ENCODE measurements around the gene ZBTB2. TPM values are rescaled to one million over a fixed set of nuclear protein-coding genes. Genes with fewer than 3 reads are reported as not detected.

Gene ZBTB2
- total and polyA plus RNA-seq, 10 of the 15 experiments (the other 5 are each of a cell fraction or from before 2014, with no cell fraction given), result 4.2 to 21.9 (median 15.0) TPM

DNA sequence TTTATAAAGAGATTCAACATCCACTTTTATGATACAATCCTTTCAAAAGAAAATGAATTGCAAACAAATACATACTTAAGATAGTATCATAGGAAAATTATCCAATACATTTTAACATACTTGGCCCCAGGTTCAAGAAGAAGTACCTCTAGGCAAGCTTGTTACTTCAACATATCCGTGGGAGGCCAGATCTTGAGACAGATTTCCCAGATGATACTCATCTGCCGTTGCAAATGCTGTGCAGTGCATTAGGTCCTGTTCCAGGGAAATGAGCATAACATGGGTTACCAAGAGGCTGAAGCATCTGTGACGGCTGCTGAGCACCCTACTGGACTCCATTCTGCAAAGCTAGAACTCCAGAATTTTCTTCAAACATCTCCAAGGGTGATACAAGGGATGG is 44.9 kb upstream of the ZBTB2 start (continued):
- TF ChIP-seq CEBPZ (IDR thresholded peaks at IDR 0.05; ENCODE audit: low read depth, low read length) (no peak), SUZ12 (IDR thresholded peaks at IDR 0.05; ENCODE audit: unreplicated experiment) (no peak)

DNA sequence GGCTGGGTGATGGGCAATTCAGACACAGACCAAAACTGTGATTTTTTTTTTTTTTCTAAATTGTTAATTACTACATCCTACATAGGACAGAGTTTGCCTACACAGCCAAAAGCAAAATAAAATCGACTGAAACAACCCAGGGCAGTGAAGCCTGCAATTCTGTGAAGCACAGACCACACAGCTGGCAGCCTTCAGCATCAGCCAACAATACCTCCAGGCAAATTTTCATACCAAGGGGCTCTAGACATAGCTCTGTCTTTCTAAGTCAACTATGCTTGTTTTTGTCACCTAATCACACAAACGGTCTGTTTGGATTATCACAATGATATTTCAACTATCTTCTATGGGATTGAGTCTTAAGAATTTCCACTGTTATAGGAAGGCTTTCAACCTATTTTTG is 43.0 kb upstream of the ZBTB2 start:
- POLR2A ChIA-PET, result no interaction called here
- CTCF ChIA-PET, result interaction anchor here (0.6 to 3.0 kb wide), 2 partner anchors 28 to 417 kb away, joined by 3 to 14 read pairs; no protein-coding TSS in a partner anchor
- Histone ChIP-seq H3K4me1 (ENCODE audit: control insufficient read depth, insufficient read depth, low read length) (no peaks in the 10 kb centered on the region), H3K36me3 (ENCODE audit: control insufficient read depth in 2 of 2, insufficient read depth in 2 of 2, low read length in 1 of 2) (peaks cover 1 to 20% of the 10 kb centered on the region in 2 experiments; a peak in 3 of 4 replicates), H2AFZ (ENCODE audit: control insufficient read depth, low read depth, low read length) (no peak overlapping the region), H3K4me3 (no peak overlapping the region), H3K27ac (ENCODE audit: control insufficient read depth, insufficient read depth) (no peak overlapping the region), H3K4me2 (ENCODE audit: control insufficient read depth, insufficient read depth) (no peak overlapping the region), H3K9ac (ENCODE audit: control insufficient read depth, insufficient read depth, low read length) (no peak overlapping the region), H3K27me3 (replicated peaks in 1 of 2; ENCODE audit: control insufficient read depth in 2 of 2, insufficient read depth in 2 of 2, low read length in 1 of 2) (no peaks in the 10 kb centered on the region), H4K20me1 (ENCODE audit: control insufficient read depth, insufficient read depth) (no peaks in the 10 kb centered on the region), H3K79me2 (ENCODE audit: control insufficient read depth, insufficient read depth, low read length) (peaks cover 2% of the 10 kb centered on the region), H3K9me3 (replicated peaks; ENCODE audit: control insufficient read depth, insufficient read depth, low read length) (no peaks in the 10 kb centered on the region)
- no peak for DNase-seq (ENCODE audit: low read depth, low spot score)
- WGBS (ENCODE audit: insufficient coverage, insufficient replicate concordance, low lambda C conversion rate, missing lambda C conversion rate), result 23% methylated on average over 2 of the region's 2 CpGs
- in situ Hi-C loops (cut with MboI), result loop anchor here (25.0 kb wide), 1 partner anchor 1553 kb away; the partner anchor contains the start of gene FBXO5
- intact Hi-C loops (cut with micrococcal nuclease; ENCODE audit: unreplicated experiment), result no loop called here
- BruUV-seq (replicated peaks), result no TSS peak
- no peak for TF ChIP-seq USF2 (IDR thresholded peaks at IDR 0.05; ENCODE audit: borderline replicate concordance, low read depth, low read length)
- TF ChIP-seq, protein P1, sequence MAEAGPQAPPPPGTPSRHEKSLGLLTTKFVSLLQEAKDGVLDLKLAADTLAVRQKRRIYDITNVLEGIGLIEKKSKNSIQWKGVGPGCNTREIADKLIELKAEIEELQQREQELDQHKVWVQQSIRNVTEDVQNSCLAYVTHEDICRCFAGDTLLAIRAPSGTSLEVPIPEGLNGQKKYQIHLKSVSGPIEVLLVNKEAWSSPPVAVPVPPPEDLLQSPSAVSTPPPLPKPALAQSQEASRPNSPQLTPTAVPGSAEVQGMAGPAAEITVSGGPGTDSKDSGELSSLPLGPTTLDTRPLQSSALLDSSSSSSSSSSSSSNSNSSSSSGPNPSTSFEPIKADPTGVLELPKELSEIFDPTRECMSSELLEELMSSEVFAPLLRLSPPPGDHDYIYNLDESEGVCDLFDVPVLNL (IDR thresholded peaks at IDR 0.05; ENCODE audit: low read depth, low read length), result no peak
- no peak for TF ChIP-seq FOS (IDR thresholded peaks at IDR 0.05; ENCODE audit: borderline replicate concordance, extremely low read depth, insufficient read length)
- no peak for TF ChIP-seq POU2F2 (IDR thresholded peaks at IDR 0.05; ENCODE audit: borderline replicate concordance, low read depth, low read length)
- TF ChIP-seq LARP7 (IDR thresholded peaks at IDR 0.05), result no peak
- TF ChIP-seq EZH2 (IDR thresholded peaks at IDR 0.05; ENCODE audit: borderline replicate concordance, control insufficient read depth, low read depth, low read length), result no peak
- TF ChIP-seq MYB (IDR thresholded peaks at IDR 0.05; ENCODE audit: borderline replicate concordance, low read depth, low read length), result no peak
- no peak for TF ChIP-seq RELA (IDR thresholded peaks at IDR 0.05; ENCODE audit: borderline replicate concordance, partially characterized antibody)
- no peak for TF ChIP-seq CBX3 (IDR thresholded peaks at IDR 0.05; ENCODE audit: borderline replicate concordance, low read depth)
- TF ChIP-seq EP300 (IDR thresholded peaks at IDR 0.05; ENCODE audit: borderline replicate concordance in 1 of 2, control insufficient read depth in 1 of 2, low read depth in 2 of 2, low read length in 2 of 2), result no peak
- TF ChIP-seq CEBPB (IDR thresholded peaks at IDR 0.05; ENCODE audit: borderline replicate concordance in 1 of 2, low read depth in 2 of 2, low read length in 2 of 2), result no peak
- no peak for TF ChIP-seq MTA3 (IDR thresholded peaks at IDR 0.05; ENCODE audit: borderline replicate concordance, low read length)
- ATAC-seq, result peak; percentile 43
- RAD21 ChIA-PET (ENCODE audit: unreplicated experiment), result no interaction called here
- peak; percentile 59 for FAIRE-seq
- SMC1A ChIA-PET (ENCODE audit: uncharacterized antibody, unreplicated experiment), result no interaction called here
